K562 (cell line): ENCODE data around the gene BOC. TPM values are rescaled to one million over a fixed set of nuclear protein-coding genes. Genes with fewer than 3 reads are reported as not detected.

Experiments used
- ATAC-seq: fragments of 200-7000 bp; cut with Tn5 transposase; 3 replicates; pipeline ENCODE4 v1.9.1; 2020; ENCODE audit warnings: moderate library complexity
- BruUV-seq: library from RNA; stranded (reverse); fragments of 400-500 nt; replicated peaks from 2 replicates; lab custom pipeline; 2021; lab: Mats Ljungman, UMichigan
- CTCF ChIA-PET: fragments of 300-600 bp; formaldehyde crosslinking; extraction: SDS; loops from one replicate; lab custom pipeline; 2021; ENCODE audit warnings: low intra/inter-chr PET ratio; lab: Yijun Ruan, JAX
- POLR2A ChIA-PET: fragments of 300-600, 350-650 bp; sonication (Branson Sonifier 250); formaldehyde crosslinking; extraction: SDS; loops from one replicate; lab custom pipeline; 2021; ENCODE audit warnings: antibody characterized with exemption, inconsistent platforms; lab: Yijun Ruan, JAX
- DNase-seq, 4 experiments: peaks; one replicate each; pipeline versions ENCODE4 v3.0.0 to v3.0.0-alpha.2; 2011 to 2018; ENCODE audit warnings: low spot score in 3 of 4, mixed read lengths in 3 of 4; ENCODE audit errors: extremely low read depth in 1 of 4
- FAIRE-seq: peaks from 2 replicates; lab custom pipeline; 2011; peaks lifted over from hg19 to GRCh38; lab: Jason Lieb, UNC
- H2AFZ ChIP-seq: 2 replicates; pipeline ENCODE4 v1.6.0; 2011; ENCODE audit warnings: low read depth, low read length, control low read depth, inconsistent platforms
- H3K27ac ChIP-seq: fragments of 200-600 bp; 3 replicates; pipeline ENCODE4 v1.8.0; 2011; ENCODE audit warnings: low read depth, mild to moderate bottlenecking, control low read depth, inconsistent platforms, low read length, moderate library complexity, mixed read lengths; ENCODE audit errors: extremely low read depth
- H3K27me3 ChIP-seq, 2 experiments: fragments of 300-600 bp in 1 of 2; 2 replicates in 1 of 2; 3 replicates in 1 of 2; pipeline versions ENCODE4 v1.6.0 to v1.8.0; 2011; ENCODE audit warnings: inconsistent platforms in 2 of 2, low read length in 2 of 2, mild to moderate bottlenecking in 1 of 2, mixed read lengths in 1 of 2, moderate library complexity in 1 of 2; ENCODE audit not compliant: control insufficient read depth in 2 of 2, insufficient read depth in 2 of 2
- H3K36me3 ChIP-seq: fragments of 300-600 bp; 3 replicates; pipeline ENCODE4 v1.8.0; 2011; ENCODE audit warnings: mild to moderate bottlenecking, low read length, inconsistent platforms; ENCODE audit not compliant: control insufficient read depth, insufficient read depth
- H3K4me1 ChIP-seq, 2 experiments: fragments of 200-600 bp in 1 of 2; replicated peaks in 1 of 2; 2 replicates in 1 of 2; 3 replicates in 1 of 2; pipeline versions ENCODE4 v1.5.1 to v1.8.0; 2011; ENCODE audit warnings: inconsistent platforms in 2 of 2, low read length in 2 of 2, mild to moderate bottlenecking in 1 of 2, mixed read lengths in 1 of 2, moderate library complexity in 1 of 2; ENCODE audit not compliant: control insufficient read depth in 2 of 2, insufficient read depth in 2 of 2
- H3K4me2 ChIP-seq: 2 replicates; pipeline ENCODE4 v1.6.1; 2011; ENCODE audit warnings: low read length, control low read depth, inconsistent platforms, mixed read lengths; ENCODE audit not compliant: insufficient read depth
- H3K4me3 ChIP-seq: fragments of 200-600 bp; sonication (generic), shearing (Covaris generic); 2 replicates; pipeline ENCODE4 v1.5.1; 2016; ENCODE audit warnings: control low read depth, inconsistent platforms
- H3K79me2 ChIP-seq: fragments of 200-600 bp; 3 replicates; pipeline ENCODE4 v1.8.0; 2011; ENCODE audit warnings: low read length, inconsistent platforms; ENCODE audit not compliant: control insufficient read depth, insufficient read depth
- H3K9ac ChIP-seq, 2 experiments: 2 replicates each; pipeline versions ENCODE4 v1.6.0 to v1.6.1; 2011; ENCODE audit warnings: low read depth in 2 of 2, low read length in 2 of 2, control low read depth in 1 of 2, inconsistent platforms in 1 of 2, mild to moderate bottlenecking in 1 of 2, mixed read lengths in 1 of 2; ENCODE audit not compliant: insufficient read depth in 1 of 2
- H3K9me1 ChIP-seq: one replicate; pipeline ENCODE4 v1.6.0; 2011; ENCODE audit warnings: inconsistent platforms, mild to moderate bottlenecking, low read length, moderate library complexity; ENCODE audit not compliant: control insufficient read depth, insufficient read depth
- H3K9me3 ChIP-seq: replicated peaks from 2 replicates; pipeline ENCODE4 v1.5.1; 2011; ENCODE audit warnings: low read depth, low read length, inconsistent platforms; ENCODE audit not compliant: control insufficient read depth, insufficient read depth
- H4K20me1 ChIP-seq: replicated peaks from 2 replicates; pipeline ENCODE4 v1.6.1; 2011; ENCODE audit warnings: low read length, inconsistent platforms, mixed read lengths; ENCODE audit not compliant: control insufficient read depth, insufficient read depth
- HNRNPK ChIP-seq: fragments of 200-400 bp; formaldehyde crosslinking; IDR thresholded peaks from one replicate; pipeline ENCODE4 v1.6.1; 2018; ENCODE audit warnings: mild to moderate bottlenecking, low read depth, low read length; ENCODE audit not compliant: poor library complexity, severe bottlenecking
- SPI1 ChIP-seq: IDR thresholded peaks from 2 replicates; pipeline ENCODE4 v1.6.1; 2011; ENCODE audit warnings: low read depth, low read length, control low read depth, borderline replicate concordance
- ZNF507 ChIP-seq: conservative IDR thresholded peaks from 2 replicates; pipeline ENCODE4 v1.6.1; 2017; ENCODE audit warnings: missing genetic modification characterization, missing compliant biosample characterization
- WGBS: fragments of 100-300 bp; shearing (Covaris generic); methylation state at CpG from one replicate; pipeline ENCODE4 v1.1.6; 2016; ENCODE audit warnings: low coverage, mixed read lengths; ENCODE audit not compliant: insufficient coverage; ENCODE audit errors: missing lambda C conversion rate; 5-methylcytosine and 5-hydroxymethylcytosine counted together
- in situ Hi-C: fragments of 300-500 bp; cut with MboI; formaldehyde crosslinking; loops from 4 replicates; pipeline ENCODE4 v1.15.0; 2018; ENCODE audit warnings: inconsistent platforms, mixed read lengths
- intact Hi-C: fragments of 100-400 bp; cut with micrococcal nuclease; formaldehyde crosslinking; loops from 2 replicates; pipeline ENCODE4 v1.14.2; 2022
- polyA plus RNA-seq, 8 experiments: library from polyadenylated mRNA; depleted of rRNA in 4 of 8; stranded (reverse) in 5 of 8; unstranded in 3 of 8; fragments of >200 nt; fragmentation: Nextera tagmentation in 2 of 8; fragmentation: Illumina TruSeq in 1 of 8; extraction: Ambion mirVana in 2 of 8; extraction: Trizol in 1 of 8; gene quantifications; 2 replicates each; pipeline versions ENCODE4 v1.2.1 to v1.2.3, GENCODE V29; 2011 to 2014; ENCODE audit warnings: inconsistent platforms in 1 of 8, missing spikeins in 1 of 8
- total RNA-seq, 7 experiments: library from RNA; depleted of rRNA in 6 of 7; stranded (reverse); fragments of >200 nt in 6 of 7; fragmentation: Illumina TruSeq in 2 of 7; extraction: Trizol in 2 of 7; gene quantifications; 2 replicates each; pipeline versions ENCODE4 v1.2.1 to v1.2.3, GENCODE V29; 2011 to 2021; ENCODE audit warnings: low replicate concordance in 1 of 7
- TF ChIP-seq, protein P1 (sequence below): fragments of 450-650 bp; IDR thresholded peaks from 2 replicates; pipeline ENCODE4 v1.6.1; 2016; ENCODE audit warnings: missing biosample characterization, missing genetic modification characterization

The BOC gene
- total and polyA plus RNA-seq, 9 of the 15 experiments (the other 6 are each of a cell fraction or from before 2014, with no cell fraction given): not detected

DNA sequence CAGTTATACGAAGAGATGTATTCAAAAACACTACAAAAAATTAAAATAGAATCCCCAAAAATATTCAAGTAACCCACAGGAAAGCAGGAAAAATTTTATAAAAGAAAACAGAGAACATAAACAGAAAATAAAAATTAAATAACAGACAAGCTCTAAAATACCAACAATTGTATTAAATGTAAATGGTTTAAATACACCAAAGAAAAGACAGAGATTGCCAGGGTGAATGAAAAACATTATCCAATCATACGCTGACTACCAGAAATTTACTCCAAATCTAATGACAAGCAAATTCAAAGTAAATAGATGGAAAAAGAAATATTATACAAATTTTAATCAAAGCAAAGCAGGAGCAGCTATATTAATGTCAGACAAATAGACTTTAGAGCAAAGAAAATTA, 103.6 kb downstream of the BOC start:
- no peak for ATAC-seq
- Histone ChIP-seq H3K9me3 (no peaks in the 10 kb centered on the region), H2AFZ (no peak overlapping the region), H3K27me3 (no peaks in the 10 kb centered on the region; a peak in 1 of 5 replicates), H3K9ac (no peak overlapping the region), H3K4me1 (no peaks in the 10 kb centered on the region), H3K27ac (no peak overlapping the region), H4K20me1 (no peaks in the 10 kb centered on the region), H3K4me2 (no peak overlapping the region), H3K79me2 (no peaks in the 10 kb centered on the region), H3K4me3 (no peak overlapping the region), H3K36me3 (no peaks in the 10 kb centered on the region), H3K9me1 (no peaks in the 10 kb centered on the region)
- 24% methylated on average over 2 of the region's 2 CpGs for WGBS
- ChIA-PET POLR2A (no interaction called here), CTCF (no interaction called here)
- BruUV-seq: no TSS peak
- no peak for FAIRE-seq
- TF ChIP-seq ZNF507 (peak; percentile 90), HNRNPK (no peak)
- no peak for DNase-seq
- in situ Hi-C loops: no loop called here
- intact Hi-C loops: no loop called here

DNA sequence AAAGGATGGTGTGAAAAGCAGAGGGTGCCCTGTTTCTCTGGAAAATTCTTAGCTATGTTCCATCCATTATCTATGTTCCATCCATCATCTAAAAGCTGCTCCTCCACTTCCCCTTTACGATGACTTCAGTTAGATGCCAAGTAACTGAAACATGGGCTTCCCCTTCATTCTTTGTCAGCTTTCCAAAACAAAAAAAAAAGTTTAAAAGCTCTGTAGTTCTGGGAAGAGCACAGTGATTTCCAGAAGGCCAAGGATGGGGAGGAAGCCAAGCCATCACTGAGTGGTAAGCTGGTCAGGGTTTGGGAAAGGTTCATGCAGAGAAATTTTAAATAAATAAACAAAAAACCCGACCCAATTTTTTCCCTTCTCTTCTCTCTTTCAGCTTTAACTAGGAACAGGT, 118.4 kb downstream of the BOC start:
- no peak for DNase-seq
- intact Hi-C loops: no loop called here
- no peaks in the 10 kb centered on the region for H3K9me1 ChIP-seq

More for the DNA sequence above, 118.4 kb downstream of the BOC start:
- Histone ChIP-seq H3K9ac (no peak overlapping the region), H3K79me2 (no peaks in the 10 kb centered on the region), H3K4me1 (no peaks in the 10 kb centered on the region), H4K20me1 (no peaks in the 10 kb centered on the region), H3K4me2 (no peak overlapping the region), H3K36me3 (no peaks in the 10 kb centered on the region), H3K27ac (no peak overlapping the region), H3K9me3 (no peaks in the 10 kb centered on the region), H3K4me3 (no peak overlapping the region), H2AFZ (no peak overlapping the region), H3K27me3 (no peaks in the 10 kb centered on the region)
- BruUV-seq: no TSS peak
- ATAC-seq (no peak), FAIRE-seq (no peak)
- POLR2A ChIA-PET: no interaction called here
- in situ Hi-C loops: no loop called here
- CTCF ChIA-PET: no interaction called here
- peak; percentile 39; the same call in 1 of the 2 replicates for TF ChIP-seq SPI1
- TF ChIP-seq, protein P1, sequence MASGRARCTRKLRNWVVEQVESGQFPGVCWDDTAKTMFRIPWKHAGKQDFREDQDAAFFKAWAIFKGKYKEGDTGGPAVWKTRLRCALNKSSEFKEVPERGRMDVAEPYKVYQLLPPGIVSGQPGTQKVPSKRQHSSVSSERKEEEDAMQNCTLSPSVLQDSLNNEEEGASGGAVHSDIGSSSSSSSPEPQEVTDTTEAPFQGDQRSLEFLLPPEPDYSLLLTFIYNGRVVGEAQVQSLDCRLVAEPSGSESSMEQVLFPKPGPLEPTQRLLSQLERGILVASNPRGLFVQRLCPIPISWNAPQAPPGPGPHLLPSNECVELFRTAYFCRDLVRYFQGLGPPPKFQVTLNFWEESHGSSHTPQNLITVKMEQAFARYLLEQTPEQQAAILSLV: no peak
- WGBS: 0% methylated on average over 1 of the region's 2 CpGs
